ENCODE measurements around the gene FADS2. TPM values are rescaled to one million over a fixed set of nuclear protein-coding genes. Genes with fewer than 3 reads are reported as not detected.

FADS2 gene
- total RNA-seq, 2 experiments from 2014 or later = 0.95 to 2.8 TPM

DNA sequence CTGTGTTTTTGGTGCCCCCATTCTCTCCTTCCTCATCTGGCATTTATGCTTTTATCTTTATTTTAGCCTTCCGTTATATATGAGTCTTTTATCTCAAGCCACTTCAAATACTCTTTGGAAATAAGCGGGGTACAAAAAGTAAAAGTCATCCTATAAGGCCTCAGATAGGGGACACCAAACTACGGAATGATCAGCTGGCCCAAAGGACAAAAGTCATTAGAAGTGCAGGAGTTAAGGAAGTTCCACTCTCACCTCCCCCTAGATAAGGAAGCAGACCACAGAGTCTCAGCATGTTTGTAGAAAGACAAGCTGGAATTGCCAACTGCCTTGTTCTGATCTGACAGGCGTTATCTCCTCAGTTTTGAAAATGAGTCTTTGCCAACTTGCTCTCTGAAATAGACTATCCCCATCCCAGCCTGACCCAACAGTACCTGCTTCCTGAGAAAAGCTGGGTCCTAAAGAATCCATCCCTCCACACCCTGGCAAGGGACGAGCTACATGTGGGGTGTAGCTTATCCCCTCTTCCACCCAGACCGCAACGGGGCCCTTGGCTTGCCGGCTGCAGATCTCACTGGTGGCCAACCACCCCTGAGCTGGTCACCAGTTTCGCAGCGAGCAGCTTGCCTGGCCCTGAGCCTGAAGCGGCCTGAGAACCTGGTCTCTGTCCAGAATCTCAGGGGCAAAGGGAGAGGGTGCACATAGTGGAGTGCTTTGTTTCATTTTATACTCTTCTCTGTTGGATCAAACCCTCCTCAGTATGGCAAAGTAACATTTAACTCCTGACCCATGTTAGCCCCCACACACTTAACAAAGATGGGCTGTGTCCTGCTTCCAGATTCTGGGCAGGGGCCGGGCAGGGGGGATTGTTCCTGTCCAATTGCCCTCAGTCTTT lies 13.8 kb downstream of the FADS2 start:
- Histone ChIP-seq H3K27ac (ENCODE audit: low read depth, low read length, poor library complexity, severe bottlenecking) (no peak overlapping the region), H4K20me1 (ENCODE audit: insufficient read depth, low read length) (no peaks in the 10 kb centered on the region), H3K36me3 (ENCODE audit: insufficient read depth, low read length) (no peaks in the 10 kb centered on the region), H3K4me2 (ENCODE audit: low read length) (no peak overlapping the region), H2AFZ (ENCODE audit: low read length) (no peak overlapping the region), H3K79me2 (ENCODE audit: insufficient read depth, low read depth, low read length) (no peaks in the 10 kb centered on the region), H3K4me3 (ENCODE audit: low read depth, low read length, poor library complexity, severe bottlenecking) (no peak overlapping the region), H3K9me2 (ENCODE audit: insufficient read depth, low read length) (no peaks in the 10 kb centered on the region), H3K4me1 (ENCODE audit: insufficient read depth, low read length, poor library complexity, severe bottlenecking) (no peaks in the 10 kb centered on the region), H3K9me3 (ENCODE audit: low read length) (no peaks in the 10 kb centered on the region)
- CTCF ChIA-PET (ENCODE audit: unreplicated experiment) = interaction anchor here (1.0 kb wide), 1 partner anchor 45 kb away, joined by 3 read pairs; no protein-coding TSS in a partner anchor
- no peak for DNase-seq (ENCODE audit: low spot score)
- POLR2A ChIA-PET = no interaction called here
- intact Hi-C loops (cut with micrococcal nuclease; ENCODE audit: unreplicated experiment) = no loop called here
- BruUV-seq (replicated peaks) = no TSS peak
- no peak for TF ChIP-seq EZH2phosphoT487 (IDR thresholded peaks at IDR 0.05; ENCODE audit: borderline replicate concordance, low read depth, low read length)
- TF ChIP-seq, protein P1, sequence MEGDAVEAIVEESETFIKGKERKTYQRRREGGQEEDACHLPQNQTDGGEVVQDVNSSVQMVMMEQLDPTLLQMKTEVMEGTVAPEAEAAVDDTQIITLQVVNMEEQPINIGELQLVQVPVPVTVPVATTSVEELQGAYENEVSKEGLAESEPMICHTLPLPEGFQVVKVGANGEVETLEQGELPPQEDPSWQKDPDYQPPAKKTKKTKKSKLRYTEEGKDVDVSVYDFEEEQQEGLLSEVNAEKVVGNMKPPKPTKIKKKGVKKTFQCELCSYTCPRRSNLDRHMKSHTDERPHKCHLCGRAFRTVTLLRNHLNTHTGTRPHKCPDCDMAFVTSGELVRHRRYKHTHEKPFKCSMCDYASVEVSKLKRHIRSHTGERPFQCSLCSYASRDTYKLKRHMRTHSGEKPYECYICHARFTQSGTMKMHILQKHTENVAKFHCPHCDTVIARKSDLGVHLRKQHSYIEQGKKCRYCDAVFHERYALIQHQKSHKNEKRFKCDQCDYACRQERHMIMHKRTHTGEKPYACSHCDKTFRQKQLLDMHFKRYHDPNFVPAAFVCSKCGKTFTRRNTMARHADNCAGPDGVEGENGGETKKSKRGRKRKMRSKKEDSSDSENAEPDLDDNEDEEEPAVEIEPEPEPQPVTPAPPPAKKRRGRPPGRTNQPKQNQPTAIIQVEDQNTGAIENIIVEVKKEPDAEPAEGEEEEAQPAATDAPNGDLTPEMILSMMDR (conservative IDR thresholded peaks at IDR 0.05; ENCODE audit: low read length) = no peak

DNA sequence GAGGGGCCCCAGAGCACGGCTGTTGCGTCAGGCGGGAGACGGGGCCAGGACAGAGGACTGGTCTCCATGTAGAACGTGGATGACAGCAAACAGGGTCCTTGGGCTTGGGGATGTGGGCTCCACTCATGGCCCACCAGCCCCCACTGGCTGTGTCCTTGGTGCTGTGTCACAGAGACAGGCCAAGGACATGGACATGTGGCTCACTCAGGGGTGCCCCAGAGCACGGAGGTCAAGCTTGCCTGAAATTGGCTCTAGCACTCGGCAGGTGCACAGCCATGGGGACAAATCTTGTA lies 14.4 kb downstream of the FADS2 start:
- no peaks in the 10 kb centered on the region for H3K79me2 ChIP-seq (ENCODE audit: insufficient read depth, low read depth, low read length)
- H3K4me2 ChIP-seq (ENCODE audit: low read length) = no peak overlapping the region
- CTCF ChIA-PET (ENCODE audit: unreplicated experiment) = no interaction called here
- no peaks in the 10 kb centered on the region for H3K36me3 ChIP-seq (ENCODE audit: insufficient read depth, low read length)
- BruUV-seq (replicated peaks) = no TSS peak
- POLR2A ChIA-PET = no interaction called here
- TF ChIP-seq EZH2phosphoT487 (IDR thresholded peaks at IDR 0.05; ENCODE audit: borderline replicate concordance, low read depth, low read length) = no peak
- TF ChIP-seq, protein P1 (conservative IDR thresholded peaks at IDR 0.05; ENCODE audit: low read length) = no peak
- DNase-seq (ENCODE audit: low spot score) = no peak
- no peaks in the 10 kb centered on the region for H3K9me2 ChIP-seq (ENCODE audit: insufficient read depth, low read length)
- H3K9me3 ChIP-seq (ENCODE audit: low read length) = no peaks in the 10 kb centered on the region
- H3K4me1 ChIP-seq (ENCODE audit: insufficient read depth, low read length, poor library complexity, severe bottlenecking) = no peaks in the 10 kb centered on the region
- no peaks in the 10 kb centered on the region for H4K20me1 ChIP-seq (ENCODE audit: insufficient read depth, low read length)
- intact Hi-C loops (cut with micrococcal nuclease; ENCODE audit: unreplicated experiment) = no loop called here
- H3K27ac ChIP-seq (ENCODE audit: low read depth, low read length, poor library complexity, severe bottlenecking) = no peak overlapping the region
- no peak overlapping the region for H3K4me3 ChIP-seq (ENCODE audit: low read depth, low read length, poor library complexity, severe bottlenecking)
- H2AFZ ChIP-seq (ENCODE audit: low read length) = no peak overlapping the region

DNA sequence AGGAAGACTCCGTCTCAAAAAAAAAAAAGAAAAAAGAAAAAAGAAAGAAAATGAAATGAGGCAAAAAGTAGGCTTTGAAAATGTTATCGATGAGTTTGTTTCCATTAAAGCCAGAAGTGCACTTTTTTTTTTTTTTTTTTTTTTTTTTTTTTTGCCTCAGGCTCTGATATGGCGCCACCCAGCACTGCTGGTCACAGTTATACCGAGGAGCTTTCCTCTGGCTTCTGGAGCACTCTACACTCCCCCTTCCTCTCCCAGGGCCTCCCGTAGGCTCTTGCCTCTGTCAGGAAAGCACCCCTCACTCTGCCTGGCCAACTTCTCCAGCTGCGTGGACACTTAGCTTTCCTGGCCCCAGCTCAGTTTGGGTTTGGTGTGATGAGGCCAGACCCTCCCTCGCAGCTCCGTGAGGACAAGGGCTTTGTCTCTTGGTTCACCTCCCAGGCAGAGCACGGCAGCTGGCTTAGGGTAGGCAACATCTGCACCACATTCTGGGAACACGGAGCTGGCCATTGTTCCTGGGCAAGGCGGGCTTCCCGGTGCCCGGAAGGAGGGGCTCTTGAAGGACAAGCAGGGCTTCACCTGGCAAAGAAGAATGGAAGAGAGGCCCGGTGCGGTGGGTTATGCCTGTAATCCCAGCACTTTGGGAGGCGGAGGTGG lies 16.9 kb downstream of the FADS2 start:
- H3K27ac ChIP-seq (ENCODE audit: low read depth, low read length, poor library complexity, severe bottlenecking) = no peak overlapping the region
- intact Hi-C loops (cut with micrococcal nuclease; ENCODE audit: unreplicated experiment) = no loop called here
- H3K9me3 ChIP-seq (ENCODE audit: low read length) = no peaks in the 10 kb centered on the region
- BruUV-seq (replicated peaks) = no TSS peak
- H3K36me3 ChIP-seq (ENCODE audit: insufficient read depth, low read length) = no peaks in the 10 kb centered on the region
- DNase-seq (ENCODE audit: low spot score) = no peak
- ChIA-PET CTCF (ENCODE audit: unreplicated experiment) (no interaction called here), POLR2A (interaction anchor here (0.7 kb wide), 1 partner anchor 50 kb away, joined by 3 read pairs; no protein-coding TSS in a partner anchor)
- H3K79me2 ChIP-seq (ENCODE audit: insufficient read depth, low read depth, low read length) = no peaks in the 10 kb centered on the region
- H3K9me2 ChIP-seq (ENCODE audit: insufficient read depth, low read length) = no peaks in the 10 kb centered on the region
- no peak overlapping the region for H3K4me3 ChIP-seq (ENCODE audit: low read depth, low read length, poor library complexity, severe bottlenecking)
- H3K4me2 ChIP-seq (ENCODE audit: low read length) = no peak overlapping the region
- H2AFZ ChIP-seq (ENCODE audit: low read length) = no peak overlapping the region
- H3K4me1 ChIP-seq (ENCODE audit: insufficient read depth, low read length, poor library complexity, severe bottlenecking) = no peaks in the 10 kb centered on the region
- no peak for TF ChIP-seq EZH2phosphoT487 (IDR thresholded peaks at IDR 0.05; ENCODE audit: borderline replicate concordance, low read depth, low read length)
- TF ChIP-seq, protein P1 (conservative IDR thresholded peaks at IDR 0.05; ENCODE audit: low read length) = no peak
- H4K20me1 ChIP-seq (ENCODE audit: insufficient read depth, low read length) = no peaks in the 10 kb centered on the region

Measured in OCI-LY7 (cell line).